ENCODE data around the gene CCL25.

DNA sequence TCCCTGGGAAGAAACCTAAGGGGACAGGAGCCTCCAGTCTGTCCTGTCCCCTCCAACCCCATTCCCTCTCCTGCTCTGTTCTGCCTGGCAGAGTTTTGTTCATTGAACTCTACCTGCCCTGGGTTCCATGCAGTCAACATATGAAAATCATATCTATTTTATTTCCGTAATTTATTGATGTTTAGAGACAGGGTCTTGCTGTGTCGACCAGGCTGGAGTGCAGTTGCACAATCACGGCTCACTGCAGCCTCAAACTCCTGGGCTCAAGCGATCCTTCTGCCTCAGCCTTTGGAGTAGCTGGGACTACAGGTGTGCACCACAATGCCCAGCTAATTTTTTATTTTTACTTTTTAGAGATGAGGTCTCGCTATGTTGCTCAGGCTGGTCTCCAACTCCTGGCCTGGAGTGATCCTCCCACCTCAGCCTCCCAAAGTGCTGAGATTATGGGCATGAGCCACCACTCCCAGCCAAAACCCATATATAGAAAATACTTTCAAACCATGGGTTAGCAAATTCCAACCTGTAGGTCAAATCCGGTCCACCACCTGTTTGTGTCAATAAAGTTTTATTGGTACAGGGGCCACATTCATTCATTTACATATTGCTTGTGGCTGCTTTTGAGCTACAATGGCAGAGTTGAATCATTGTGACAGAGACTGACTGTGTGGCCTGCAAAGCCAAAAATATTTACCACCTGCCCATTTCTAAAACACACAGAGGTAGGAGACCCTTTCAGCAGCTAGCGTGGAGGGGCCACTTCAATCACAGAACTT lies 57.5 kb downstream of the CCL25 start:
- TF ChIP-seq EZH2 (IDR thresholded peaks at IDR 0.05; ENCODE audit: borderline replicate concordance, low read depth, low read length, severe bottlenecking) (no peak), POLR2A (IDR thresholded peaks at IDR 0.05; ENCODE audit: low read depth, low read length) (no peak), JUN (IDR thresholded peaks at IDR 0.05; ENCODE audit: borderline replicate concordance, insufficient read depth, insufficient read length, low read depth) (no peak), GATA2 (IDR thresholded peaks at IDR 0.05; ENCODE audit: insufficient read depth, insufficient read length, low read depth, low read length) (no peak)
- TF ChIP-seq, protein P1, sequence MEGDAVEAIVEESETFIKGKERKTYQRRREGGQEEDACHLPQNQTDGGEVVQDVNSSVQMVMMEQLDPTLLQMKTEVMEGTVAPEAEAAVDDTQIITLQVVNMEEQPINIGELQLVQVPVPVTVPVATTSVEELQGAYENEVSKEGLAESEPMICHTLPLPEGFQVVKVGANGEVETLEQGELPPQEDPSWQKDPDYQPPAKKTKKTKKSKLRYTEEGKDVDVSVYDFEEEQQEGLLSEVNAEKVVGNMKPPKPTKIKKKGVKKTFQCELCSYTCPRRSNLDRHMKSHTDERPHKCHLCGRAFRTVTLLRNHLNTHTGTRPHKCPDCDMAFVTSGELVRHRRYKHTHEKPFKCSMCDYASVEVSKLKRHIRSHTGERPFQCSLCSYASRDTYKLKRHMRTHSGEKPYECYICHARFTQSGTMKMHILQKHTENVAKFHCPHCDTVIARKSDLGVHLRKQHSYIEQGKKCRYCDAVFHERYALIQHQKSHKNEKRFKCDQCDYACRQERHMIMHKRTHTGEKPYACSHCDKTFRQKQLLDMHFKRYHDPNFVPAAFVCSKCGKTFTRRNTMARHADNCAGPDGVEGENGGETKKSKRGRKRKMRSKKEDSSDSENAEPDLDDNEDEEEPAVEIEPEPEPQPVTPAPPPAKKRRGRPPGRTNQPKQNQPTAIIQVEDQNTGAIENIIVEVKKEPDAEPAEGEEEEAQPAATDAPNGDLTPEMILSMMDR (IDR thresholded peaks at IDR 0.05; ENCODE audit: extremely low read depth in 1 of 2, insufficient read depth in 1 of 2, low read depth in 1 of 2, low read length in 2 of 2): no peak

Measured in endothelial cell of umbilical vein (primary cell).